Panc1 (cell line): ENCODE results near the gene RBX1. TPM values are rescaled to one million over a fixed set of nuclear protein-coding genes. Genes with fewer than 3 reads are reported as not detected.

Experiments
- ATAC-seq: fragments of 200-7000 bp; cut with Tn5 transposase; 2 replicates; pipeline ENCODE4 v1.9.1; 2020; ENCODE audit warnings: mild to moderate bottlenecking, moderate library complexity
- BruUV-seq: library from RNA; stranded (reverse); fragments of 400-500 nt; replicated peaks from 2 replicates; lab custom pipeline; 2021; lab: Mats Ljungman, UMichigan
- CTCF ChIA-PET: fragments of 300-600 bp; sonication (Branson Sonifier 250); formaldehyde crosslinking; loops from one replicate; lab custom pipeline; 2022; ENCODE audit warnings: antibody characterized with exemption; lab: Charles Lee
- POLR2A ChIA-PET: fragments of 300-600 bp; sonication (Branson Sonifier 250); formaldehyde crosslinking; loops from one replicate; lab custom pipeline; 2022; ENCODE audit warnings: antibody characterized with exemption; lab: Charles Lee
- DNase-seq: peaks from one replicate; pipeline ENCODE4 v3.0.0-alpha.2; 2010; ENCODE audit warnings: low read depth, low spot score
- H3K27ac ChIP-seq: 2 replicates; pipeline ENCODE4 v1.5.1; 2011; ENCODE audit warnings: mild to moderate bottlenecking, low read length, inconsistent platforms
- H3K27me3 ChIP-seq: fragments of 200-500 bp; sonication (Bioruptor generic); 2 replicates; pipeline ENCODE4 v1.6.0; 2014; ENCODE audit warnings: low read length, inconsistent platforms; ENCODE audit not compliant: control insufficient read depth, insufficient read depth
- H3K36me3 ChIP-seq: fragments of 200-500 bp; sonication (Bioruptor generic); 2 replicates; pipeline ENCODE4 v1.5.1; 2014; ENCODE audit warnings: inconsistent platforms, mild to moderate bottlenecking, low read length, moderate library complexity; ENCODE audit not compliant: control insufficient read depth, insufficient read depth
- H3K4me1 ChIP-seq: 2 replicates; pipeline ENCODE4 v1.5.1; 2011; ENCODE audit warnings: inconsistent platforms, mild to moderate bottlenecking, low read length, moderate library complexity; ENCODE audit not compliant: control insufficient read depth, insufficient read depth
- H3K4me3 ChIP-seq, 2 experiments: 2 replicates each; pipeline ENCODE4 v1.5.1; 2011 to 2012; ENCODE audit warnings: low read depth in 2 of 2, low read length in 2 of 2, mild to moderate bottlenecking in 2 of 2, inconsistent platforms in 1 of 2, moderate library complexity in 1 of 2
- H3K9me3 ChIP-seq: fragments of 200-500 bp; sonication (Bioruptor generic); 2 replicates; pipeline ENCODE4 v1.5.1; 2014; ENCODE audit warnings: low read depth, mild to moderate bottlenecking, inconsistent platforms, low read length, moderate library complexity; ENCODE audit not compliant: control insufficient read depth, insufficient read depth
- POLR2AphosphoS5 ChIP-seq: IDR thresholded peaks from 2 replicates; pipeline ENCODE4 v1.6.1; 2012; ENCODE audit warnings: mild to moderate bottlenecking, low read depth, low read length, moderate library complexity
- SIN3A ChIP-seq: IDR thresholded peaks from 2 replicates; pipeline ENCODE4 v1.6.1; 2012; ENCODE audit warnings: low read depth, mild to moderate bottlenecking, low read length, moderate library complexity, borderline replicate concordance; ENCODE audit not compliant: insufficient read depth
- TCF7L2 ChIP-seq: IDR thresholded peaks from 2 replicates; pipeline ENCODE4 v1.6.1; 2011; ENCODE audit warnings: mild to moderate bottlenecking, low read depth, low read length, inconsistent platforms
- in situ Hi-C: cut with HindIII; loops from 2 replicates; pipeline ENCODE4 v1.10.0; 2016; ENCODE audit warnings: low sequenced_read_pairs, low pct_unique_long_range_greater_than_20kb
- intact Hi-C: fragments of 100-400 bp; cut with micrococcal nuclease; formaldehyde crosslinking; loops from one replicate; pipeline ENCODE4 v1.10.0; 2022; ENCODE audit not compliant: unreplicated experiment
- total RNA-seq: library from RNA; stranded (reverse); gene quantifications from one replicate; pipeline ENCODE4 v1.2.1, GENCODE V29; 2021; ENCODE audit not compliant: unreplicated experiment
- TF ChIP-seq, protein P1 (sequence below): fragments of 450-650 bp; IDR thresholded peaks from 2 replicates; pipeline ENCODE4 v1.5.1; 2017; ENCODE audit warnings: mild to moderate bottlenecking
- TF ChIP-seq, protein P2 (sequence below), 2 experiments: IDR thresholded peaks; 2 replicates each; pipeline ENCODE4 v1.6.1; 2011 to 2012; ENCODE audit warnings: low read depth in 2 of 2, control low read depth in 1 of 2, low read length in 1 of 2, mild to moderate bottlenecking in 1 of 2, moderate library complexity in 1 of 2; ENCODE audit not compliant: insufficient read depth in 1 of 2

Gene RBX1
- total RNA-seq, 1 experiment from 2014 or later: 50.7 TPM

DNA sequence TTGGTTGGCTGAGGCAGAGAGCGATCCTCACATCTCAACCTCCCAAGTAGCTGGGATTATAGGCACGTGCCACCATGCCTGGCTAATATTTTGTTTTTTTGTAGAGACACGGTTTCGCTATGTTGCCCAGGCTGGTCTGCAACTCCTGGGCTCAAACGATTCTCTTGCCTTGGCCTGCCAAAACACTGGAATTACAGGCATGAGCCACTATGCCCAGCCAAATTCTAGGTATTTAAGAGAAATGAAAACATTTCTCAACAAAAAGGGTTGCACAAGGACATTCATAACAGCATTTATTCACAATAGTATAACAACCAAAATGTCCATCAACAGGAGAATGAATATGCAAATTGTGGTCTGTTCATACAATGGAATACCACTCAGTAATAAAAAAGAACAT, 31.7 kb upstream of the RBX1 start:
- POLR2A ChIA-PET: no interaction called here
- ATAC-seq (no peak), DNase-seq (no peak)
- in situ Hi-C loops (no loop called here), intact Hi-C loops (no loop called here)
- CTCF ChIA-PET: no interaction called here
- no peak overlapping the region for H3K27ac ChIP-seq
- no peaks in the 10 kb centered on the region for H3K27me3 ChIP-seq
- no peaks in the 10 kb centered on the region for H3K4me1 ChIP-seq
- no peak for TF ChIP-seq POLR2AphosphoS5
- TF ChIP-seq, protein P1, sequence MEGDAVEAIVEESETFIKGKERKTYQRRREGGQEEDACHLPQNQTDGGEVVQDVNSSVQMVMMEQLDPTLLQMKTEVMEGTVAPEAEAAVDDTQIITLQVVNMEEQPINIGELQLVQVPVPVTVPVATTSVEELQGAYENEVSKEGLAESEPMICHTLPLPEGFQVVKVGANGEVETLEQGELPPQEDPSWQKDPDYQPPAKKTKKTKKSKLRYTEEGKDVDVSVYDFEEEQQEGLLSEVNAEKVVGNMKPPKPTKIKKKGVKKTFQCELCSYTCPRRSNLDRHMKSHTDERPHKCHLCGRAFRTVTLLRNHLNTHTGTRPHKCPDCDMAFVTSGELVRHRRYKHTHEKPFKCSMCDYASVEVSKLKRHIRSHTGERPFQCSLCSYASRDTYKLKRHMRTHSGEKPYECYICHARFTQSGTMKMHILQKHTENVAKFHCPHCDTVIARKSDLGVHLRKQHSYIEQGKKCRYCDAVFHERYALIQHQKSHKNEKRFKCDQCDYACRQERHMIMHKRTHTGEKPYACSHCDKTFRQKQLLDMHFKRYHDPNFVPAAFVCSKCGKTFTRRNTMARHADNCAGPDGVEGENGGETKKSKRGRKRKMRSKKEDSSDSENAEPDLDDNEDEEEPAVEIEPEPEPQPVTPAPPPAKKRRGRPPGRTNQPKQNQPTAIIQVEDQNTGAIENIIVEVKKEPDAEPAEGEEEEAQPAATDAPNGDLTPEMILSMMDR: no peak
- no peak overlapping the region for H3K4me3 ChIP-seq
- H3K9me3 ChIP-seq: no peaks in the 10 kb centered on the region
- no peaks in the 10 kb centered on the region; the same call in 1 of the 2 replicates for H3K36me3 ChIP-seq
- BruUV-seq: no TSS peak

DNA sequence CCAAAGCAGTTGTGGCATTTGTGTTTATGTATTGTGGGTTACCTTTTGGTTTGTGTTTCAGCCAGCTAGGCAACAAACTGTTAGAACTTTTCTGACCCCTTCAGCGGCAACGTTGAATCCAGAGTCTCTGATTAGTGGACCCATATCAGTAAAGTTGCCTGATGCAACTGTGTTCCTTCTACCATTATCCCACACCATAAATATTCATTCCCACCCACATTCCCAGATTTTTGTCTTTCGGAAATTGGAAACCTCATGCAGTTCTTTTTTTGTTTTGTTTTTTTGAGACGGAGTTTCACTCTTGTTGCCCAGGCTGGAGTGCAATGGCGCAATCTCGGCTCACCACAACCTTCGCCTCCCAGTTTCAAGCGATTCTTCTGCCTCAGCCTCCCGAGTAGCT, 30.7 kb upstream of the RBX1 start:
- no peaks in the 10 kb centered on the region for H3K4me1 ChIP-seq
- BruUV-seq: no TSS peak
- in situ Hi-C loops (no loop called here), intact Hi-C loops (no loop called here)
- POLR2A ChIA-PET: interaction anchor here (0.7 kb wide), 1 partner anchor 172 kb away, joined by 8 read pairs; the partner anchor contains the start of gene EP300
- DNase-seq: no peak
- CTCF ChIA-PET: no interaction called here
- no peak overlapping the region for H3K27ac ChIP-seq
- H3K9me3 ChIP-seq: no peaks in the 10 kb centered on the region
- no peak for ATAC-seq
- no peak overlapping the region for H3K4me3 ChIP-seq
- no peaks in the 10 kb centered on the region; the same call in 1 of the 2 replicates for H3K36me3 ChIP-seq
- H3K27me3 ChIP-seq: no peaks in the 10 kb centered on the region
- TF ChIP-seq POLR2AphosphoS5 (no peak), TCF7L2 (no peak), SIN3A (no peak)
- TF ChIP-seq, protein P1: no peak
- TF ChIP-seq, protein P2, sequence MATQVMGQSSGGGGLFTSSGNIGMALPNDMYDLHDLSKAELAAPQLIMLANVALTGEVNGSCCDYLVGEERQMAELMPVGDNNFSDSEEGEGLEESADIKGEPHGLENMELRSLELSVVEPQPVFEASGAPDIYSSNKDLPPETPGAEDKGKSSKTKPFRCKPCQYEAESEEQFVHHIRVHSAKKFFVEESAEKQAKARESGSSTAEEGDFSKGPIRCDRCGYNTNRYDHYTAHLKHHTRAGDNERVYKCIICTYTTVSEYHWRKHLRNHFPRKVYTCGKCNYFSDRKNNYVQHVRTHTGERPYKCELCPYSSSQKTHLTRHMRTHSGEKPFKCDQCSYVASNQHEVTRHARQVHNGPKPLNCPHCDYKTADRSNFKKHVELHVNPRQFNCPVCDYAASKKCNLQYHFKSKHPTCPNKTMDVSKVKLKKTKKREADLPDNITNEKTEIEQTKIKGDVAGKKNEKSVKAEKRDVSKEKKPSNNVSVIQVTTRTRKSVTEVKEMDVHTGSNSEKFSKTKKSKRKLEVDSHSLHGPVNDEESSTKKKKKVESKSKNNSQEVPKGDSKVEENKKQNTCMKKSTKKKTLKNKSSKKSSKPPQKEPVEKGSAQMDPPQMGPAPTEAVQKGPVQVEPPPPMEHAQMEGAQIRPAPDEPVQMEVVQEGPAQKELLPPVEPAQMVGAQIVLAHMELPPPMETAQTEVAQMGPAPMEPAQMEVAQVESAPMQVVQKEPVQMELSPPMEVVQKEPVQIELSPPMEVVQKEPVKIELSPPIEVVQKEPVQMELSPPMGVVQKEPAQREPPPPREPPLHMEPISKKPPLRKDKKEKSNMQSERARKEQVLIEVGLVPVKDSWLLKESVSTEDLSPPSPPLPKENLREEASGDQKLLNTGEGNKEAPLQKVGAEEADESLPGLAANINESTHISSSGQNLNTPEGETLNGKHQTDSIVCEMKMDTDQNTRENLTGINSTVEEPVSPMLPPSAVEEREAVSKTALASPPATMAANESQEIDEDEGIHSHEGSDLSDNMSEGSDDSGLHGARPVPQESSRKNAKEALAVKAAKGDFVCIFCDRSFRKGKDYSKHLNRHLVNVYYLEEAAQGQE (IDR thresholded peaks at IDR 0.05; ENCODE audit: insufficient read depth in 1 of 2, low read depth in 2 of 2, low read length in 1 of 2): no peak
